Suppressor macrophage treated with lipopolysaccharide for 4 hours (primary cell): ENCODE data around the gene LMAN1L.
A peak's percentile ranks its signal among the peaks of the same experiment; 100 is the strongest.

Experiments
- DNase-seq: peaks from one replicate; pipeline ENCODE4 v3.0.0-alpha.2; 2020

Gene LMAN1L

GRCh38 chr15:74794248-74794969 is 18.2 kb upstream of the LMAN1L start:
- no peak for DNase-seq

GRCh38 chr15:74794970-74795349 is 17.7 kb upstream of the LMAN1L start:
- DNase-seq: no peak

GRCh38 chr15:74795966-74796625 is 16.5 kb upstream of the LMAN1L start:
- DNase-seq: no peak

GRCh38 chr15:74798388-74799254 is 14.0 kb upstream of the LMAN1L start:
- DNase-seq: no peak

GRCh38 chr15:74799255-74799855 is 13.3 kb upstream of the LMAN1L start:
- DNase-seq: no peak

GRCh38 chr15:74799856-74800558 is 12.6 kb upstream of the LMAN1L start:
- DNase-seq: peak; percentile 96

GRCh38 chr15:74800559-74801094 is 12.0 kb upstream of the LMAN1L start:
- peak; percentile 40 for DNase-seq

- DNase-seq: no peak
These were observed 11.2 kb upstream of the LMAN1L start for GRCh38 chr15:74801311-74801997.

GRCh38 chr15:74802290-74802689 is 10.3 kb upstream of the LMAN1L start:
- no peak for DNase-seq

GRCh38 chr15:74802862-74803447 is 9.7 kb upstream of the LMAN1L start:
- no peak for DNase-seq

GRCh38 chr15:74804935-74805334 is 7.7 kb upstream of the LMAN1L start:
- DNase-seq: no peak

- DNase-seq: no peak
These were observed 5.4 kb upstream of the LMAN1L start for GRCh38 chr15:74807282-74807681.

GRCh38 chr15:74808078-74808839 is 4.4 kb upstream of the LMAN1L start:
- no peak for DNase-seq

- DNase-seq: no peak
These were observed 3.8 kb upstream of the LMAN1L start for GRCh38 chr15:74808840-74809229.

GRCh38 chr15:74809242-74809641 is 3.4 kb upstream of the LMAN1L start:
- DNase-seq: no peak

- no peak for DNase-seq
These were observed 2.7 kb upstream of the LMAN1L start for GRCh38 chr15:74809956-74810355.

GRCh38 chr15:74815121-74815934 is 2.7 kb downstream of the LMAN1L start:
- DNase-seq: peak; percentile 46

- DNase-seq: no peak
These were observed 3.3 kb downstream of the LMAN1L start for GRCh38 chr15:74815961-74816360.

- DNase-seq: no peak
These were observed 4.2 kb downstream of the LMAN1L start for GRCh38 chr15:74816624-74817369.
